ENCODE results near the gene MYL3. TPM values are rescaled to one million over a fixed set of nuclear protein-coding genes. Genes with fewer than 3 reads are reported as not detected.

Gene MYL3
- total RNA-seq, 3 donors from 2014 or later = 5.9 to 8.5 (median 6.2) TPM

DNA sequence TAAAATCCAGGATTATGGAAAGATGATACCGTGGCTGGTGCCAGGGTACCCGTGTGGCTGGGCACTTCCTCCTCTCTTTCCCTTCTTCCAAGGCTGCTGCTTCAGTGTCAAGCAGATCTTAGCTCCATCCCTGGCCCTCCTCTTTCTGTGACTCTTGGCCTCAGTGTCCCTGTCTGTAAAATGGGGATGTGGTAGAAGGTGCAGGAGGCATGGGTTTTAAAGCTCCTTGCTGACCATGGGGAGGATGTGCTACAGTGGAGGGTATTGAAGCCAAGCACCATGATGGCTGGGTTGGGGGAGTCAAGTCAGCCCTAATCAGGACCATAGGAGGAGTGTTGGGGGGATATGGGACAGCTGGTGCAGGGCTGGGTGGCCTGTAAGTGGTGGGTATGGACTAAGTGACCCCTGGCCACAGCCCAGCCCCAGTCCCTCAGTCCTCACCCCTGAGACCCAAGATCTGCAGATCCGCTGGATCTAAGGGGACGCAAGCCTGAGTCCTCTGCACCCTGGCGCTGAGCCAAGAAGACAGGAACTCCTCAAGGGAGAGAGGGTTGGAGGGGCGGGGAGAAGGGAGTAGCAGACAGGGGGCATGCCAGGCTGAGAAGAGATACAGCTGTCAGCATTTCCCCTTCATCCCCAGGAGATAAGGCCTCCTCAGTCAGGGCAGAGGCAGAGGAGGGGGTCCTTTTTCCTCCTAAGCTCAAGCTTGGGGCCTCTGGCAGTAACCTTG is 26.3 kb upstream of the MYL3 start:
- H3K4me1 ChIP-seq = no peaks in the 10 kb centered on the region
- DNase-seq (ENCODE audit: low spot score in 2 of 2) = no peak
- H3K9me3 ChIP-seq = no peaks in the 10 kb centered on the region
- intact Hi-C loops (cut with DNase I; ENCODE audit: low total_unique reads) = loop anchor here (10.0 kb wide), 1 partner anchor 185 kb away; the partner anchor contains the start of gene TMIE
- H3K36me3 ChIP-seq = no peaks in the 10 kb centered on the region
- no peak overlapping the region for H3K4me3 ChIP-seq
- no peaks in the 10 kb centered on the region for H3K27me3 ChIP-seq
- no peak overlapping the region for H3K27ac ChIP-seq
- TF ChIP-seq, protein P1, sequence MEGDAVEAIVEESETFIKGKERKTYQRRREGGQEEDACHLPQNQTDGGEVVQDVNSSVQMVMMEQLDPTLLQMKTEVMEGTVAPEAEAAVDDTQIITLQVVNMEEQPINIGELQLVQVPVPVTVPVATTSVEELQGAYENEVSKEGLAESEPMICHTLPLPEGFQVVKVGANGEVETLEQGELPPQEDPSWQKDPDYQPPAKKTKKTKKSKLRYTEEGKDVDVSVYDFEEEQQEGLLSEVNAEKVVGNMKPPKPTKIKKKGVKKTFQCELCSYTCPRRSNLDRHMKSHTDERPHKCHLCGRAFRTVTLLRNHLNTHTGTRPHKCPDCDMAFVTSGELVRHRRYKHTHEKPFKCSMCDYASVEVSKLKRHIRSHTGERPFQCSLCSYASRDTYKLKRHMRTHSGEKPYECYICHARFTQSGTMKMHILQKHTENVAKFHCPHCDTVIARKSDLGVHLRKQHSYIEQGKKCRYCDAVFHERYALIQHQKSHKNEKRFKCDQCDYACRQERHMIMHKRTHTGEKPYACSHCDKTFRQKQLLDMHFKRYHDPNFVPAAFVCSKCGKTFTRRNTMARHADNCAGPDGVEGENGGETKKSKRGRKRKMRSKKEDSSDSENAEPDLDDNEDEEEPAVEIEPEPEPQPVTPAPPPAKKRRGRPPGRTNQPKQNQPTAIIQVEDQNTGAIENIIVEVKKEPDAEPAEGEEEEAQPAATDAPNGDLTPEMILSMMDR (IDR thresholded peaks at IDR 0.05) = no peak
- no peak for TF ChIP-seq POLR2A (IDR thresholded peaks at IDR 0.05)
- TF ChIP-seq POLR2AphosphoS5 (IDR thresholded peaks at IDR 0.05) = no peak

DNA sequence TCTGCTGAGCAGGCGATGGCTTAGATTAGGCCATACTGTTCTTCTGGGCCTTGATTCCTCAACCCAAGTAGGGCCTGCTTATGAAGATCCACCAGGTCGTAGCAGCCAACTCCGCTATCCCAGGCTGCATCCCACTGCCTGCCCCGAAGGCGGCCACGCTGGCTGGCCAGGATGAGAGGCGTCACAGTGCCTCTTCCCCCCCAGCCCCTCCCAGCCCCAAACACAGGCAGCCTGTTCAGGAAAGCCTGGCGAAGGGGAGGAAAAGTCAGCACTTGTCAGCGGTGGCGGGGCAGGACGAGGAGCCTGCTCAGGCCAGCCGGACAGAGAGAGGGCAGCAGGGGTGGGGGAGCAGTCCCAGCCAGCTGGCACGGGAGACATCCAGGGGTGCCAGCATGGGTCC is 25.5 kb upstream of the MYL3 start:
- DNase-seq (ENCODE audit: low spot score in 2 of 2) = no peak
- intact Hi-C loops (cut with DNase I; ENCODE audit: low total_unique reads) = no loop called here
- no peaks in the 10 kb centered on the region for H3K4me1 ChIP-seq
- TF ChIP-seq, protein P1 (IDR thresholded peaks at IDR 0.05) = no peak
- TF ChIP-seq POLR2AphosphoS5 (IDR thresholded peaks at IDR 0.05) (no peak), POLR2A (IDR thresholded peaks at IDR 0.05) (no peak)
- no peaks in the 10 kb centered on the region for H3K9me3 ChIP-seq
- no peaks in the 10 kb centered on the region for H3K36me3 ChIP-seq
- no peak overlapping the region for H3K4me3 ChIP-seq
- H3K27ac ChIP-seq = no peak overlapping the region
- peaks cover 0 to 2% of the 10 kb centered on the region in 2 donors for H3K27me3 ChIP-seq

- TF ChIP-seq, protein P1 (IDR thresholded peaks at IDR 0.05) = no peak
- no peak for TF ChIP-seq POLR2A (IDR thresholded peaks at IDR 0.05)
- TF ChIP-seq POLR2AphosphoS5 (IDR thresholded peaks at IDR 0.05) = no peak
- Histone ChIP-seq H3K36me3 (no peaks in the 10 kb centered on the region), H3K27ac (no peak overlapping the region), H3K9me3 (no peaks in the 10 kb centered on the region), H3K4me3 (no peak overlapping the region), H3K4me1 (peaks cover 0 to 2% of the 10 kb centered on the region in 2 donors), H3K27me3 (peaks cover 0 to 6% of the 10 kb centered on the region in 2 donors)
- intact Hi-C loops (cut with DNase I; ENCODE audit: low total_unique reads) = no loop called here
- DNase-seq (ENCODE audit: low spot score in 2 of 2) = no peak
Observed at GRCh38 chr3:46887980-46888494, 24.8 kb upstream of the MYL3 start.

DNA sequence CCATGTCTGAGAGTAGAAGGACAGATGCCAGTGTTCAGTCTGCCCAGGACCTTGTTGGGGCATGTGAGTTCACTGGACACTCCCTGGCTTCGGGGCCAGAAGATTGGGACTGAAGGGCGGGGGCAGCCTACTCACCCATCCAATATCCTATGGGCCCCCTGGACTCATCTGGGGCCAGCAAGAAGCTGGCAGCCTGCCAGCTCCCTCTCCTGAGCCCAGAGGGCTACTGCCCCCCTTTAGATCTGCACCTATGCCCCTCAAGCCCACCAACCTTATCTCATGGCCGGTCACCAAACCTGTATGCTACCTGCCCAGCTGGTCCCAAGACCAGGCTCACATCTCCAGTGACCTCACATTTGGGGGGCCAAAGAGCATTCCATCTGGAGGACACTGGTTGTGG is 22.4 kb upstream of the MYL3 start:
- no peak overlapping the region for H3K4me3 ChIP-seq
- no peaks in the 10 kb centered on the region for H3K36me3 ChIP-seq
- no peaks in the 10 kb centered on the region for H3K9me3 ChIP-seq
- H3K27me3 ChIP-seq = peaks cover 0 to 20% of the 10 kb centered on the region in 2 donors
- no peak overlapping the region for H3K27ac ChIP-seq
- DNase-seq (ENCODE audit: low spot score in 2 of 2) = no peak
- peaks cover 0 to 2% of the 10 kb centered on the region in 2 donors for H3K4me1 ChIP-seq
- intact Hi-C loops (cut with DNase I; ENCODE audit: low total_unique reads) = no loop called here
- TF ChIP-seq POLR2A (IDR thresholded peaks at IDR 0.05) (no peak), POLR2AphosphoS5 (IDR thresholded peaks at IDR 0.05) (no peak)
- TF ChIP-seq, protein P1 (IDR thresholded peaks at IDR 0.05) = no peak

GRCh38 chr3:46884929-46885328 is 21.7 kb upstream of the MYL3 start:
- intact Hi-C loops (cut with DNase I; ENCODE audit: low total_unique reads) = loop anchor here (5.0 kb wide), 1 partner anchor 97 kb away; no protein-coding TSS in a partner anchor
- H3K9me3 ChIP-seq = no peaks in the 10 kb centered on the region
- TF ChIP-seq, protein P1 (IDR thresholded peaks at IDR 0.05) = no peak
- TF ChIP-seq POLR2A (IDR thresholded peaks at IDR 0.05) = no peak
- TF ChIP-seq POLR2AphosphoS5 (IDR thresholded peaks at IDR 0.05) = no peak
- no peak overlapping the region for H3K27ac ChIP-seq
- peak overlapping the region in 1 of 3 donors; percentile 73 for H3K4me3 ChIP-seq
- no peak for DNase-seq (ENCODE audit: low spot score in 2 of 2)
- H3K4me1 ChIP-seq = peaks cover 0 to 2% of the 10 kb centered on the region in 2 donors
- H3K27me3 ChIP-seq = peaks cover 0 to 20% of the 10 kb centered on the region in 2 donors
- H3K36me3 ChIP-seq = no peaks in the 10 kb centered on the region

Data from breast epithelium (tissue), 4 donors.